GM12892 (cell line): Measurements from ENCODE around the gene PFN4.

Source experiments
- POLR2AphosphoS5 ChIP-seq: IDR thresholded peaks from 2 replicates; pipeline ENCODE4 v1.6.1; 2011; ENCODE audit warnings: low read depth, low read length, control low read depth
- TAF1 ChIP-seq: IDR thresholded peaks from 2 replicates; pipeline ENCODE4 v1.6.1; 2011; ENCODE audit warnings: low read depth, mild to moderate bottlenecking, control low read depth, low read length, borderline replicate concordance

DNA sequence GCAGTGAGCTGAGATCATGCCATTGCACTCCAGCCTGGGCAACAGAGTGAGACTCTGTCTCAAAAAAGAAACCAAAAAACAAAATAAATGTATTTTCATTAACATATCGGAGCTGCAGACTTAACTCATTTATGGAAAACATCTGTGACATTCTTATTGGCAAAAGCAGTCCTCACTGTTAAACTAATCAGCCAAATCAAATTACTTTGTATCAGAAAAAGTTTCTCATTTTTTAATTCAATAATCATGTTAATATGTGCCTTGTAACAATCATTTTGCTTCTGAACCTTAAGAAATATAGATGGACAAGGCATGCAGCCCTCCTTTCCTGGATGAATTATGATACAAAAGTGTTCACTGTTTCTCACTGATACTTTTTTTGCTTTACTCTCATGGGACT lies 20.5 kb downstream of the PFN4 start:
- no peak for TF ChIP-seq TAF1
- TF ChIP-seq POLR2AphosphoS5 = no peak
